GM18498 (cell line): ENCODE results near the gene ZNF562.

ENCODE experiments used
- ATAC-seq: cut with Tn5 transposase; IDR thresholded peaks from one replicate; pipeline ENCODE4 v1.9.1; 2021; ENCODE audit warnings: mild to moderate bottlenecking, moderate library complexity; ENCODE audit not compliant: unreplicated experiment

The ZNF562 gene

DNA sequence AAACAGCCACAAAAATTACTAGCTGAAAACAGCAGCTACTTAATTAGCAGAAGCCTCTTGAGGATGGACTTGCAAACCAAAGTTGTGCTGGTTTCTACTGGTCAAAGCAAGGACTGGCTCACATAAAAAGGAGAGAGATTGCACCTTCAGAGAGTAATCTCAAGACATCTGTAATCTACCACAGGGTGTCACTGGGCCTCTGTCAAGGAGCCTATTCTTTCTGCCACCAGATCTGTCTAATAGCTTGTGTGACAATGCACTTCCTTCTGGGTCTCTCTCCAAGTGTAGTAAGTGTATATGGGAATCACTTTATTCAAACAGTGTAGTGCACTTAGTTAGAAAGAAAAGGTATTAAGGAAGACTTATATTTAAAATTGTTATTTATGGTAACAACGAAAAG, 29.4 kb downstream of the ZNF562 start:
- no peak for ATAC-seq

DNA sequence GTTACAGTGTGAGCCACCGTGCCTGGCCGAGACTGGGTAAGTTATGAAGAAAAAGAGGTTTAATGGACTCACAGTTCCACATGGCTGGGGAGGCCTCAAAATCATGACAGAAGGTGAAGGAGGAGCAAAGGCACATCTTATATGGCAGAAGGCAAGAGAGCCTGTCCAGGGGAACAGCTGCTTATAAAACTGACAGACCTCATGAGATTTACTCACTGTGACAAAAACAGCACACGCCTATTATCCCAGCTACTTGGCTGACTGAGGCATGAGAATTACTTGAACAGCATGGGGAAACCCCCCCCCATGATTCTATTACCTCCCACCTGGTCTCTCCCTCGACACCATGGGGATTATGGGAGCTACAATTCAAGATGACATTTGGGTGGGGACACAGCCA, 30.4 kb downstream of the ZNF562 start:
- ATAC-seq = no peak

DNA sequence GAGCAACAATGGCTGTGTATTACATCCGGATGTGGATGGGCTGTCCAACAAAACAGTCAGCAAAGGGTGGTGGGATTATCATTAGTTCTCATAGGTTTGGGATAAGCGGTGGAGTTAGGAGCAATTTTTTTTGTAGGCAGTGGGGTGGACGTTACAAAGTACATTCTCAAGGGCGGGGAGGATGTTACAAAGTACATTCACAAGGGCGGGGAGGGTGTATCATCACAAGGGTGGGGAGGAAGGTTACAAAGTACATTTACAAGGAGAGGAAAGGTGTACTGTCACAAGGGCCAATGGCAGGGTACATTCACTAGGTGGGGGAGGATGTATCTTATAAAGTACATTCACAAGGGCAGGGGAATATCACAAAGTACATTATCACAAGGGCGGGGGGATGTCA, 33.1 kb downstream of the ZNF562 start:
- ATAC-seq = no peak

DNA sequence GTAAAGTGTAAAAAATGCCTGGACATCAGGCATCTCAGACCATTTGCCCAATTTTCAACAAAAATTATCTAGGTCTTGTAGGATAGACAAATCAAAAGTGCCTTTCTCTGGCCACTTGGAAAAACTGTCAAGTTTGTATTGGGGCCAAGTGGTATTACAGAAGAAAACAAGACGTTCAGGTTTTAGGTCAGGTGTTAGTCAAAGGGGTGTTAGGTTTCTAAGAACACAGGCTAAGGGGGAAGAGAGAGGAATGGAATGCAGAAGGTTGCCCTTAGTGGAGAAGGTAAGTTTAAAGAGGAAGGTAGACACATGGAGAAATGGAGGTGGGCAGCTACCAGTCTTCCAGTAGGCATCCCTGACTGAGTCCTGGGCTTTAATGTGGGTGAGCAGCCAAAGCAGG, 33.9 kb downstream of the ZNF562 start:
- ATAC-seq = no peak

DNA sequence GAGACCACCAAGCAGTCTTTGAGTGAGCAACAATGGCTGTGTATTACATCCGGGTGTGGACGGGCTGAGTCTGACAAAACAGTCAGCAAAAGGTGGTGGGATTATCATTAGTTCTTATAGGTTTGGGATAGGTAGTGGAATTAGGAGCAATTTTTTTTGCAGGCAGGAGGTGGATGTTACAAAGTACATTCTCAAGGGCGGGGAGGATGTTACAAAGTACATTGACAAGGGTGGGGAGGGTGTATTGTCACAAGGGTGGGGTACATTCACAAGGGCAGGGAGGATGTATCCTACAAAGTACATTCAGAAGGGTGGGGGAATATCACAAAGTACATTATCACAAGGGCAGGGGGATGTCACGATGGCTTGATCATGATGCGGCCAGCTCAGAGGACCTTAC, 38.9 kb downstream of the ZNF562 start:
- ATAC-seq = no peak

DNA sequence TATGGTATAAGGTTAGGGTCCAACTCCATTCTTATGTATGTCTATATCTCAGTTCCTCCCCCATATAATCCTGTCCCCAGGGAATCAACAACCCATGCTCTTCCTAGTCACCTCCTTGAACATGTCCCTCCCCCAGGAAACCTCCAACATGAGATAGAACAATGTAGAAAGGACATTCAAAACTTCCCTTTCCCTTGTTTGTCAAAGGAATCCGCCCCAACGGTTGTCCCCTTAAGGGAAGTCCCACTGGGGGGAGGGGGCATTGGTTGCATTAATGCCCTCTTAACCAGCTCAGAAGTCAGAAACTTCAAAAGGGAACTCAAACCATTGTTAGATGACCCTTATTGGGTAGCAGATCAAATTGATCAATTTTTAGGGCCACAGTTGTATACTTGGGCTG, 47.0 kb downstream of the ZNF562 start:
- ATAC-seq = no peak

DNA sequence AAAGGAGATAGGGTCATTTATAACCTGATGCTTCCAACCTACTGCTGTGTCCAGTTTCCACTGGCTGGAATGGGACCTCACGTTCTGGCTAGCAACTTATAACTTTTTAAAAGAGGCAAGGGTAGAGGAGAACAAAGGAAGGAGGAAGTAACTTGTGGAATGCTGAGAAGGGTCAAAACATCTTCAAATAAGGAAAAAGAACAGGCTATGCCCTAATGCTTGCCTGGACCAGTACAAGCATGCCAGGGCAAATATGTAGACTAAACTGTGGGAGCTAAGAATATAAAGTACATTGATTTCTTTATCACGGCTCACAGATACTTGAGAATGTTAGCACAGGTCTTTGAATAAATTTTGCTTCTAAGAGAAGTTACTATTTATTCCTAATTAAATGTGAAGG, 52.4 kb downstream of the ZNF562 start:
- ATAC-seq = no peak

DNA sequence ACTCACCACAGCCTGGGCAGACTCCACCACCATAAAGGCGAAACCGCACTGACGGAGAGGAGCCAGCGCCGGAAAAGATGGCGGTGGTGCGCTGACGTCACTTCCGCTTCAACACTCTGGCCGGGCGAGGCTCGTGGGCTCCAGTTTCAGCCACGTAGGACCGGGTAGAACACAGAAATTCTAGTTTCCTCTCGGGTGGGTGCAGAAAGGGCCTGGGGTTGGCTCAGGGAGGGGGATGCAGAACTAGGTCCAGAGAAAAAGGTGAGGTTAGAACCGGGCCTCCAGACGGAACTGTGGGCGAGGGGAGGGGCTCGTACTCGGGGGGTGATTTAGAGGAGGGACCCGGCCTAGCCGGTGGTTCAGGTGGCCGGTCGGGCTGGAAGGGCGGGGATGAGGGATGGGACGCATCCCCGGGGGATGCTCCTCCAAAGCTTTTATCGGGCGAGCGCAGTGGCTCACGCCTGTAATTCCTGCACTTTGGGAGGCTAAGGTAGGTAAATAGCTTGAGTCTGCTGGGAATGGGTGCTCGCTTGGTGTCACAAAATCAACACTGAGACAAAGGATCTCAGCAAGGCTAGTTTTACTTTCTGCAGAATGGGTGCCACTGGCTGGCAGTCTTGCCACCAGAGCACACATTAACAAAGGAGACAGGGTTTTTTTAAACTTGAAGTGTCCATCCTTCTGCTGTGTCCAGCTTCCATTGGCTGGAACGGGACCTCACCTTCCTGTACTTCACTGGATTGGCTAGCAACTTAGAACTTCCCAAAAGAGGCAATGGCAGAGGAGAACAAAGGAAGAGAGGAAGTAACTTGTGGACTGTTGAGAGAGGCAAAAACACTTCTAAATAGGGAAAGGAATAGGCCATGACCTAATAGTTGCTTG, 53.5 kb downstream of the ZNF562 start, which contains the start of gene ZNF561:
Gene ZNF561 (minus strand): TSS at position 77 of the 882 bp plus-strand sequence. CDS start 1,776 bp downstream, outside the sequence.
- ATAC-seq = peak; percentile 84

DNA sequence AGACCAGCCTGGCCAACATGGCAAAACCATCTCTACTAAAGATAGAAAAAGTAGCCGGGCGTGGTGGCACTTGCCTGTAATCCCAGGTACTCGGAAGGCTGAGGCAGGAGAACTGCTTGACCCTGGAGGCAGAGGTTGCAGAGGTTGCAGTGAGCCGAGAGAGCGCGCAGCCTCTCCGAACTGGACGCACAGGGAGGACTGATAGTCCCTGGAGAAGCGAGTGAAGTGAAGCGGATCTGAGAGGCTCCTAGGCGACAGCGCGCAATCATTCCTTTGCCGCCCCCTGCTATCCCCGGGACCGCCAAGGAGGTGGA, 54.1 kb downstream of the ZNF562 start:
- peak; percentile 40 for ATAC-seq

DNA sequence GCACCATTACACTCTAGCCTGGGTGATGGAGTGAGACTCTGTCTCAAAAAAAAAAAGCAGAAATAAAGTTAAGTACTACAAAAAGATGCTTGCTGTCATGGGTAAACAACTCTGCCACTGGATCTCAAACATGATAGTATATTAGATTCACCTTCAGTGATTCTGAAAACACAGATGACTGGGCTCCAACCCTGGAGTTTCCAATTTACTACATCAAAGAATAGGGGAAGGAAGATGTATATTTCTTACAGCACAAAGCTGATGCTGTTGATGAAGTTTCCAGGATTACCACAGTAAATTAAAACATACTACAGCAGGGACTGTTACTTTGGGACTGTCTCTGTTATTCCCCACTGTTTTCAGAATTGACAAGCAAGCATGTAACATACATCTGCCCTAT, 59.1 kb downstream of the ZNF562 start:
- no peak for ATAC-seq

DNA sequence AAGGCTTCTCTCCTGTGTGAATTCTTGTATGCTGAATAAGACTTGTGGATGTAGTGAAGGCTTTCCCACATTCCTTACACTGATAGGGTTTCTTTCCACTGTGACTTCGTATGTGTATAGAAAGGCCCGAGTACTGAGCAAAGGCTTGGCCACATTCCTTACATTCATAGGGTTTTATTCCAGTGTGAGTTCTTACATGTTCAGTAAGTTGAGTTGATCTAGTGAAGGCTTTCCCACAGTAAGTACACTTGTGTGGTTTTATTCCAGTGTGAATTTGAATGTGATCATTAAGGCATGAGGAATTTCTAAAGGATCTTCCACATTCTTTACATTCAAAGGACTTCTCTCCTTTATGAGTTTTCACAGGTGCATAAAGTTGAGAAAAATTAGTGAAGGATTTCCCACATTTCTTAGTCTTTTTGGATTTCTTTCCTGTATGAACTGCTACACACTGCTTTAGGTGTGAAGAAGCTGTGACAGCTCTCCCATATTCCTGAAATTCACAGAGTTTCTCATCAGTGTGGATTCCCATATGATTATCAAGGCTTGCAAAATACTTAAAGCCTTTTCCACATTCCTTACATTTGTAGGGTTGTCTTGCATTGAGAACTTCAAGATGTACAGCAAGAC, 64.3 kb downstream of the ZNF562 start:
- no peak for ATAC-seq

DNA sequence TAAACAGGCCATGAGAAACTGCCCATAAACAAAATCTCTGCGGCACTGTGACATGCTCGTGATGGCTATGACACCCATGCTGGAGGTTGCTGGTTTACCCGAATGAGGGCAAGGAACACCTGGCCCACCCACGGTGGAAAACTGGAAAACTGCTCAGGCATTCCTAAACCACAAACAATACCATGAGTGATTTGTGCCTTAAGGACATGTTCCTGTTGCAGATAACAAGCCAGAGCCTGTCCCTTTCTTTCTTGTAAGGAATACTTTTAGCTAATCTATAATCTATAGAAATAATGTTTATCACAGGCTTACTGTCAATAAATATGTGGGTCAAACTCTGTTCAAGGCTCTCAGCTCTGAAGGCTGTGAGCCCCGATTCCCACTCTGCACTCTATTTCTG, 66.0 kb downstream of the ZNF562 start:
- no peak for ATAC-seq

DNA sequence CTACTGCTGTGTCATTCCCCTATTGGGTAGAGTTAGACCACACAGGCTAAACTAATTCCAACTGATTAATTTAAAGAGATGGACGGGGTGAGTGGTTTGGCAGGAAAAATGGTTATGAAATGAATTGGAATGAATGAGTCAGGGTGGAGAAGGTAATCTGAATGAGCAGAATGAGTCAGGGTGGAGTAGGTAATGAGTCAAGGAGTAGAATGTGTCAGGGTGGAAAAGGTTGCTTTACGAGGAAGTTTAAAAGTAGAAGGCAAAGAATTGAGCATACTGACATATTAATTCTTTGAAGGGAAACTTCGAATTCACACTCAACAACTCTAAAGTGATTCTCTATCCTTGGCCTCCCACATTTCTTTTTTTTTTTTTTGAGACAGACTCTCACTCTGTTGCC, 77.9 kb downstream of the ZNF562 start:
- ATAC-seq = no peak
